K562 (cell line): ENCODE measurements around the gene ETV2. TPM values are rescaled to one million over a fixed set of nuclear protein-coding genes. Genes with fewer than 3 reads are reported as not detected.

Experiments
- CC2D1A ChIP-seq: fragments of 450-650 bp; IDR thresholded peaks from 2 replicates; pipeline ENCODE4 v1.6.1; 2017; ENCODE audit warnings: mild to moderate bottlenecking
- E2F1 ChIP-seq: sonication (generic); formaldehyde crosslinking; IDR thresholded peaks from 2 replicates; pipeline ENCODE4 v1.8.1; 2023; ENCODE audit warnings: mild to moderate bottlenecking, missing genetic modification reagents, moderate library complexity
- FOXJ3 ChIP-seq: sonication (generic); formaldehyde crosslinking; IDR thresholded peaks from 2 replicates; pipeline ENCODE4 v1.4.0; 2020; ENCODE audit warnings: mild to moderate bottlenecking, missing genetic modification reagents
- HMG20B ChIP-seq: fragments of 250-450 bp; sonication (Bioruptor Pico); IDR thresholded peaks from 2 replicates; pipeline ENCODE4 v1.5.0; 2021; ENCODE audit warnings: mild to moderate bottlenecking
- IRF1 ChIP-seq: sonication (generic); formaldehyde crosslinking; IDR thresholded peaks from 2 replicates; pipeline ENCODE4 v1.8.0; 2022; ENCODE audit warnings: missing genetic modification reagents, mild to moderate bottlenecking, borderline replicate concordance
- JUN ChIP-seq, 2 experiments: sonication (generic) in 1 of 2; formaldehyde crosslinking in 1 of 2; IDR thresholded peaks; 2 replicates each; pipeline versions ENCODE4 v1.6.1 to v1.8.0; 2012 to 2022; ENCODE audit warnings: borderline replicate concordance in 2 of 2, mild to moderate bottlenecking in 2 of 2, improper control_type of control experiment in 1 of 2, low read depth in 1 of 2, low read length in 1 of 2, missing genetic modification reagents in 1 of 2
- MYC ChIP-seq, 2 experiments: fragments of 250-450 bp in 1 of 2; sonication (Bioruptor Pico) in 1 of 2; IDR thresholded peaks; 2 replicates each; pipeline versions ENCODE4 v1.5.1 to v1.6.1; 2012 to 2021; ENCODE audit warnings: low read depth in 2 of 2, borderline replicate concordance in 1 of 2, improper control_type of control experiment in 1 of 2, low read length in 1 of 2, mild to moderate bottlenecking in 1 of 2, moderate library complexity in 1 of 2
- PRPF4 ChIP-seq: fragments of 200-400 bp; formaldehyde crosslinking; IDR thresholded peaks from one replicate; pipeline ENCODE4 v1.6.1; 2017; ENCODE audit warnings: low read length, low read depth, mild to moderate bottlenecking; ENCODE audit not compliant: insufficient read depth, poor library complexity, severe bottlenecking
- RAD51 ChIP-seq: fragments of 450-650 bp; IDR thresholded peaks from 2 replicates; pipeline ENCODE4 v1.7.1; 2016; ENCODE audit warnings: low read depth, mild to moderate bottlenecking, borderline replicate concordance
- SAP30 ChIP-seq: fragments of 200-600 bp; sonication (generic); IDR thresholded peaks from 2 replicates; pipeline ENCODE4 v1.6.1; 2012; ENCODE audit warnings: borderline replicate concordance, low read depth, mild to moderate bottlenecking, moderate library complexity, low read length, control low read depth, inconsistent platforms; ENCODE audit not compliant: insufficient read depth, poor library complexity, severe bottlenecking
- SMAD3 ChIP-seq: fragments of 450-650 bp; formaldehyde crosslinking; conservative IDR thresholded peaks from 2 replicates; pipeline ENCODE4 v1.4.0; 2020; ENCODE audit warnings: mild to moderate bottlenecking
- SRSF9 ChIP-seq: fragments of 200-400 bp; formaldehyde crosslinking; IDR thresholded peaks from 2 replicates; pipeline ENCODE4 v1.6.1; 2017; ENCODE audit warnings: low read depth, low read length, borderline replicate concordance
- TBP ChIP-seq: optimal IDR thresholded peaks from 2 replicates; pipeline ENCODE3; 2011; ENCODE audit warnings: low read depth, low read length, improper control_type of control experiment
- ZNF407 ChIP-seq: fragments of 450-650 bp; IDR thresholded peaks from 2 replicates; pipeline ENCODE4 v1.6.1; 2016; ENCODE audit warnings: low read depth
- ZNF436 ChIP-seq: fragments of 250-450, 450-650 bp; sonication (Bioruptor Pico); formaldehyde crosslinking; IDR thresholded peaks from 2 replicates; pipeline ENCODE4 v1.7.0; 2020; ENCODE audit warnings: mild to moderate bottlenecking
- ZNF444 ChIP-seq: fragments of 250-450 bp; sonication (Bioruptor Pico); IDR thresholded peaks from 2 replicates; pipeline ENCODE4 v1.4.0; 2020; ENCODE audit warnings: mild to moderate bottlenecking, moderate library complexity
- polyA plus RNA-seq, 8 experiments: library from polyadenylated mRNA; depleted of rRNA in 4 of 8; stranded (reverse) in 5 of 8; unstranded in 3 of 8; fragments of >200 nt; fragmentation: Nextera tagmentation in 2 of 8; fragmentation: Illumina TruSeq in 1 of 8; extraction: Ambion mirVana in 2 of 8; extraction: Trizol in 1 of 8; gene quantifications; 2 replicates each; pipeline versions ENCODE4 v1.2.1 to v1.2.3, GENCODE V29; 2011 to 2014; ENCODE audit warnings: inconsistent platforms in 1 of 8, missing spikeins in 1 of 8
- total RNA-seq, 7 experiments: library from RNA; depleted of rRNA in 6 of 7; stranded (reverse); fragments of >200 nt in 6 of 7; fragmentation: Illumina TruSeq in 2 of 7; extraction: Trizol in 2 of 7; gene quantifications; 2 replicates each; pipeline versions ENCODE4 v1.2.1 to v1.2.3, GENCODE V29; 2011 to 2021; ENCODE audit warnings: low replicate concordance in 1 of 7

The ETV2 gene
- total and polyA plus RNA-seq, 9 of the 15 experiments (the other 6 are each of a cell fraction or from before 2014, with no cell fraction given) = 0.11 to 3.7 (median 0.55) TPM

- TF ChIP-seq ZNF407 = 0 out of 2 replicates have a peak, but pooled peaks have one; percentile 22
- TF ChIP-seq SMAD3 (CRISPR knock-in tag) = no peak
- peak; percentile 50; the same call in 1 of the 2 replicates for TF ChIP-seq MYC (IDR thresholded peaks at IDR 0.05; ENCODE audit: low read depth, low read length)
- TF ChIP-seq MYC (CRISPR knock-in tag; IDR thresholded peaks at IDR 0.05; ENCODE audit: borderline replicate concordance, low read depth) = 0 out of 2 replicates have a peak, but pooled peaks have one; percentile 36
- no peak for TF ChIP-seq PRPF4
- no peak for TF ChIP-seq E2F1 (CRISPR knock-in tag)
- TF ChIP-seq FOXJ3 (CRISPR knock-in tag) = no peak
- no peak for TF ChIP-seq HMG20B (CRISPR knock-in tag)
- TF ChIP-seq IRF1 (CRISPR knock-in tag) = no peak
- TF ChIP-seq ZNF436 (CRISPR knock-in tag) = no peak
- TF ChIP-seq SAP30 = peak; percentile 76
- no peak for TF ChIP-seq ZNF444 (CRISPR knock-in tag)
- peak; percentile 99 for TF ChIP-seq JUN (IDR thresholded peaks at IDR 0.05; ENCODE audit: borderline replicate concordance, low read depth, low read length)
- no peak for TF ChIP-seq JUN (CRISPR knock-in tag; IDR thresholded peaks at IDR 0.05; ENCODE audit: borderline replicate concordance)
- TF ChIP-seq RAD51 = no peak
- TF ChIP-seq CC2D1A = peak; percentile 94
- peak; percentile 80 for TF ChIP-seq TBP
- no peak for TF ChIP-seq SRSF9
These were observed 12.8 kb upstream of the ETV2 start, which contains the start of gene RBM42 (continued) for GRCh38 chr19:35628565-35629331.
